DOHH2 (cell line): ENCODE measurements around the gene GMDS.

Source experiments
- H3F3A ChIP-seq: fragments of 200-600 bp; sonication (generic), shearing (Covaris generic); 2 replicates; pipeline ENCODE4 v1.6.0; 2016; ENCODE audit warnings: antibody characterized with exemption, mild to moderate bottlenecking; ENCODE audit not compliant: control insufficient read depth, insufficient read depth
- H3K27ac ChIP-seq: fragments of 200-600 bp; sonication (generic); 2 replicates; pipeline ENCODE4 v1.5.1; 2014; ENCODE audit warnings: low read depth, mild to moderate bottlenecking, low read length, moderate library complexity
- H3K27me3 ChIP-seq: fragments of 200-600 bp; sonication (generic); 2 replicates; pipeline ENCODE4 v1.6.1; 2014; ENCODE audit warnings: mild to moderate bottlenecking, low read length, mixed read lengths; ENCODE audit not compliant: control insufficient read depth
- H3K36me3 ChIP-seq: fragments of 200-600 bp; sonication (generic); 2 replicates; pipeline ENCODE4 v1.6.1; 2014; ENCODE audit warnings: mild to moderate bottlenecking, low read length, moderate library complexity, mixed read lengths; ENCODE audit not compliant: control insufficient read depth
- H3K4me1 ChIP-seq: fragments of 200-600 bp; sonication (generic); 2 replicates; pipeline ENCODE4 v1.6.1; 2014; ENCODE audit warnings: mild to moderate bottlenecking, low read length, mixed read lengths; ENCODE audit not compliant: control insufficient read depth
- H3K4me2 ChIP-seq: fragments of 200-600 bp; sonication (generic); 2 replicates; pipeline ENCODE4 v1.6.0; 2014; ENCODE audit warnings: mild to moderate bottlenecking, low read length, moderate library complexity
- H3K4me3 ChIP-seq: fragments of 200-600 bp; sonication (generic); 2 replicates; pipeline ENCODE4 v1.5.1; 2014; ENCODE audit warnings: mild to moderate bottlenecking, low read length, mixed read lengths
- H3K79me2 ChIP-seq: fragments of 200-600 bp; sonication (generic); 2 replicates; pipeline ENCODE4 v1.6.1; 2014; ENCODE audit warnings: mild to moderate bottlenecking, low read length, mixed read lengths; ENCODE audit not compliant: control insufficient read depth
- H3K9me2 ChIP-seq: fragments of 200-600 bp; sonication (generic); replicated peaks from 2 replicates; pipeline ENCODE4 v1.6.1; 2014; ENCODE audit warnings: mild to moderate bottlenecking, low read length, mixed read lengths; ENCODE audit not compliant: control insufficient read depth
- H3K9me3 ChIP-seq: fragments of 200-600 bp; sonication (generic); 2 replicates; pipeline ENCODE4 v1.6.1; 2014; ENCODE audit warnings: antibody characterized with exemption, low read length, mixed read lengths; ENCODE audit not compliant: control insufficient read depth, insufficient read depth
- H4K20me1 ChIP-seq: fragments of 200-600 bp; sonication (generic); 2 replicates; pipeline ENCODE4 v1.6.0; 2014; ENCODE audit warnings: low read depth, mild to moderate bottlenecking, antibody characterized with exemption, low read length, moderate library complexity; ENCODE audit not compliant: control insufficient read depth, insufficient read depth
- CTCF ChIP-seq: fragments of 200-600 bp; sonication (generic); IDR thresholded peaks from one replicate; pipeline ENCODE4 v1.5.1; 2014; ENCODE audit warnings: antibody characterized with exemption, mild to moderate bottlenecking, low read depth, low read length; ENCODE audit not compliant: poor library complexity, severe bottlenecking
- EZH2phosphoT487 ChIP-seq: fragments of 200-600 bp; sonication (generic); IDR thresholded peaks from 2 replicates; pipeline ENCODE4 v1.6.1; 2017; ENCODE audit warnings: borderline replicate concordance, mild to moderate bottlenecking, antibody characterized with exemption, low read length, moderate library complexity, mixed read lengths

Gene GMDS

DNA sequence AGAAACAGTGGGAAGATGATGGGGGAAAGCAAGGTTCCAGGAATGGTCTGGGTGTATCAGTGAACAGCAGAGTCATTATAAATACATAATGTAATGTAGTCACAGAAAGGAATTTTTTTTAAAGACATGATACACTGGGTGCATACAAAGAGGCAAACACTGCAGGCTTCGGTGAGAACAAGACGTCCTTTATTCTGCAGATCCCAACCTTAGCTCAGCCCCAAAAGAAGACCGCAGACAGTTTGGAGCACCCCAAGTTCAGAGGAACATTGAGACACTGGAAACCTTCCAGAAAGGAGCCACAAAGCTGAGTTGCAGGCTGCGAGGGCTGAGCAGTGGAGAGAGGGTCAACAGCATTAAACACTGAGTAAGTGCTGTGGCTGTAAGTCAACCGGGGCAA lies 666.3 kb downstream of the GMDS start:
- H3K27me3 ChIP-seq, result no peaks in the 10 kb centered on the region
- H3K27ac ChIP-seq, result no peak overlapping the region
- no peaks in the 10 kb centered on the region for H3K9me3 ChIP-seq
- no peaks in the 10 kb centered on the region for H4K20me1 ChIP-seq
- no peaks in the 10 kb centered on the region for H3K79me2 ChIP-seq
- H3K4me1 ChIP-seq, result no peaks in the 10 kb centered on the region
- no peak overlapping the region for H3K4me2 ChIP-seq
- no peak for TF ChIP-seq EZH2phosphoT487
- no peak for TF ChIP-seq CTCF
- no peaks in the 10 kb centered on the region for H3K9me2 ChIP-seq
- no peak overlapping the region for H3K4me3 ChIP-seq
- H3K36me3 ChIP-seq, result no peaks in the 10 kb centered on the region
- no peaks in the 10 kb centered on the region for H3F3A ChIP-seq

DNA sequence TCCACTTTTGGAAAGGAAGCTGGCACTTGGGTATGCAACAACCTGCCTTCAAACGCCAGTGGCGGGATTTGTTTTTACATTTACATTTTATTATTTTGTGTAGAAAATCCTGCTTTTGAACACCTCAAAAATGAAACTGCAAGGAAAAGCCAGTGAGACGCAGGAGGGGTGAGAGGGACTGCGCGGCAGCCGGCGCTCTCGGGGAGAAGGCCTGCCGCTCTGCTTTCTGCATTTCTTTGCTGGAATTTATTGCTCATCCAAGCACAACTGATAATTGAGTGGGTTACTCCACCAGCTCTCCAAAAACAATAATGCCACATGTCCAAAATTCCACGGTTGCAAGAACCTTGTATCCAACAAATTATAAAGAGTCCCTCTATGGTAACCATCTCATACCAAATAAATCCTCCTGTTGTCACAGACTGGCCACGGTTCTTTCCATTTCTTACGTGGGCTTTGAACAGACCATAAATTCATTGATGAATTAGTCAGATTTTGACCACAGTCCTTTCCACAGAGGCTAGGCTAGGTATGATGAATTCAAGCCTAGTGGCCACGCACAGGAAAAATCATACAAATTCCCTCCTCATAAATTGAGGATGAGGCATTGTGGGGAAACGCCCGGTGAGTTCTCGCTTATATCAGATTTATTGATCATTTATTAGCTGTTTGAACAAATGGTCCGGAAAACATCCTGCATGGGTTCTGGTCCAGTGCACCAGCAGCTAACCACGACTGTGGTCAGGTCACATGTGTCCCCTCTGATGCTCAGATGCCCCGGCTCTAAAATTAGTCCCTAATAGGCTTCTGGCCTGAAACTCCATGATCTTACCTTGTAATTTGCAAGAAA lies 667.3 kb downstream of the GMDS start:
- no peak overlapping the region for H3K4me3 ChIP-seq
- TF ChIP-seq CTCF (no peak), EZH2phosphoT487 (no peak)
- no peaks in the 10 kb centered on the region for H3K9me3 ChIP-seq
- H3F3A ChIP-seq, result no peaks in the 10 kb centered on the region
- H3K9me2 ChIP-seq, result no peaks in the 10 kb centered on the region
- no peaks in the 10 kb centered on the region for H3K79me2 ChIP-seq
- no peaks in the 10 kb centered on the region for H3K36me3 ChIP-seq
- no peak overlapping the region for H3K4me2 ChIP-seq
- no peaks in the 10 kb centered on the region for H4K20me1 ChIP-seq
- no peaks in the 10 kb centered on the region for H3K4me1 ChIP-seq
- no peak overlapping the region for H3K27ac ChIP-seq
- H3K27me3 ChIP-seq, result no peaks in the 10 kb centered on the region

- H3K27ac ChIP-seq, result no peak overlapping the region
- H3K4me1 ChIP-seq, result no peaks in the 10 kb centered on the region
- H3K36me3 ChIP-seq, result no peaks in the 10 kb centered on the region
- H3F3A ChIP-seq, result no peaks in the 10 kb centered on the region
- no peaks in the 10 kb centered on the region for H3K9me2 ChIP-seq
- H4K20me1 ChIP-seq, result no peaks in the 10 kb centered on the region
- no peaks in the 10 kb centered on the region for H3K9me3 ChIP-seq
- H3K4me2 ChIP-seq, result no peak overlapping the region
- H3K79me2 ChIP-seq, result no peaks in the 10 kb centered on the region
- no peak overlapping the region for H3K4me3 ChIP-seq
- TF ChIP-seq EZH2phosphoT487, result no peak
- no peaks in the 10 kb centered on the region for H3K27me3 ChIP-seq
Observed at GRCh38 chr6:1577146-1577680, 668.2 kb downstream of the GMDS start.

DNA sequence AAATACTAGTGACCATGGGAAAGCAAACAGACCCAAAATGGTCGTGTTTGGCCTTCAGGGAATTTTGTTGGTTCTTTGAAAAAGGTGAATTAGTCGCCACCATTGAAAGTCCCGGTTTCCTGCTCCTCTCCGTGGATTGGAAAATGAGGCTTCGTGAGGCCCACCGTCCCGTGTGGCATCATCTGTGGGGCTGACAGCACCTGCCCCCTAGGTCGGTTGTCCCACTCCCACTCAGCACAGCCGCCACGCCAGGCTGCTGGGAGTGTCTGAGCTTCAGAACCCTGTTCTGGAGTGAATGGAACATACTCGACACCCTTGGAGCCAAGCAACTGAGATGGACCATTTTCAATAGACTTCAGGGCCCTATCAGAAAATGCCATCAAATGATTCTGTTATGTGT lies 668.7 kb downstream of the GMDS start:
- no peaks in the 10 kb centered on the region for H4K20me1 ChIP-seq
- no peak for TF ChIP-seq EZH2phosphoT487
- TF ChIP-seq CTCF, result no peak
- H3F3A ChIP-seq, result no peaks in the 10 kb centered on the region
- no peaks in the 10 kb centered on the region for H3K27me3 ChIP-seq
- no peaks in the 10 kb centered on the region for H3K36me3 ChIP-seq
- no peaks in the 10 kb centered on the region for H3K9me2 ChIP-seq
- no peak overlapping the region for H3K4me3 ChIP-seq
- no peaks in the 10 kb centered on the region for H3K9me3 ChIP-seq
- H3K27ac ChIP-seq, result no peak overlapping the region
- H3K79me2 ChIP-seq, result no peaks in the 10 kb centered on the region
- H3K4me2 ChIP-seq, result no peak overlapping the region
- no peaks in the 10 kb centered on the region for H3K4me1 ChIP-seq
